HepG2 (cell line): ENCODE measurements around the gene AMZ1. TPM values are rescaled to one million over a fixed set of nuclear protein-coding genes. Genes with fewer than 3 reads are reported as not detected.

Source experiments
- HOXA5 ChIP-seq: sonication (generic); formaldehyde crosslinking; IDR thresholded peaks from 2 replicates; pipeline ENCODE4 v1.4.0; 2020; ENCODE audit warnings: missing genetic modification reagents
- NR2F1 ChIP-seq, 2 experiments: fragments of 450-650 bp in 1 of 2; formaldehyde crosslinking in 1 of 2; IDR thresholded peaks; 2 replicates each; pipeline versions ENCODE4 v1.5.0 to v1.6.1; 2016 to 2020; ENCODE audit warnings: mild to moderate bottlenecking in 1 of 2, missing compliant biosample characterization in 1 of 2, missing genetic modification reagents in 1 of 2, moderate library complexity in 1 of 2
- SIX4 ChIP-seq: sonication (generic); formaldehyde crosslinking; IDR thresholded peaks from 2 replicates; pipeline ENCODE4 v1.4.0; 2020; ENCODE audit warnings: missing genetic modification reagents
- SMARCE1 ChIP-seq: fragments of 450-650 bp; IDR thresholded peaks from 2 replicates; pipeline ENCODE4 v1.6.1; 2017; ENCODE audit warnings: borderline replicate concordance
- SNAI1 ChIP-seq: sonication (generic); formaldehyde crosslinking; IDR thresholded peaks from 2 replicates; pipeline ENCODE4 v1.5.0; 2020; ENCODE audit warnings: mild to moderate bottlenecking, missing genetic modification reagents, borderline replicate concordance
- TCF7L2 ChIP-seq: IDR thresholded peaks from 2 replicates; pipeline ENCODE4 v1.6.1; 2011; ENCODE audit warnings: mild to moderate bottlenecking, low read depth, low read length, moderate library complexity
- WIZ ChIP-seq: sonication (generic); formaldehyde crosslinking; IDR thresholded peaks from 2 replicates; pipeline ENCODE4 v1.5.1; 2020; ENCODE audit warnings: mild to moderate bottlenecking, missing genetic modification reagents
- ZBTB7B ChIP-seq: sonication (generic); formaldehyde crosslinking; IDR thresholded peaks from 2 replicates; pipeline ENCODE4 v1.4.0; 2020; ENCODE audit warnings: missing genetic modification reagents
- ZNF124 ChIP-seq: sonication (generic); formaldehyde crosslinking; IDR thresholded peaks from 2 replicates; pipeline ENCODE4 v1.4.0; 2020; ENCODE audit warnings: missing genetic modification reagents
- ZNF143 ChIP-seq: sonication (generic); formaldehyde crosslinking; IDR thresholded peaks from 2 replicates; pipeline ENCODE4 v1.4.0; 2020; ENCODE audit warnings: missing genetic modification reagents
- ZNF225 ChIP-seq: sonication (generic); formaldehyde crosslinking; IDR thresholded peaks from 2 replicates; pipeline ENCODE4 v1.4.0; 2020; ENCODE audit warnings: mild to moderate bottlenecking, missing genetic modification reagents
- polyA plus RNA-seq, 8 experiments: library from polyadenylated mRNA; depleted of rRNA in 3 of 8; stranded (reverse) in 7 of 8; unstranded in 1 of 8; fragments of >200 nt; fragmentation: Illumina TruSeq in 4 of 8; extraction: Trizol in 4 of 8; gene quantifications; 2 replicates each; pipeline versions ENCODE4 v1.2.1 to v1.2.3, GENCODE V29; 2011 to 2016; ENCODE audit warnings: low read depth in 4 of 8, missing spikeins in 1 of 8, mixed read lengths in 1 of 8; ENCODE audit not compliant: insufficient read depth in 1 of 8
- total RNA-seq, 5 experiments: library from RNA; depleted of rRNA; stranded (reverse); fragments of >200 nt; fragmentation: Illumina TruSeq; extraction: Trizol; gene quantifications; 2 replicates each; pipeline ENCODE4 v1.2.3, GENCODE V29; 2016; ENCODE audit warnings: low read depth in 1 of 5
- TF ChIP-seq, protein P1 (sequence below): sonication (generic); formaldehyde crosslinking; IDR thresholded peaks from 2 replicates; pipeline ENCODE4 v1.4.0; 2020; ENCODE audit warnings: missing genetic modification reagents
- TF ChIP-seq, protein P2 (sequence below): sonication (generic); formaldehyde crosslinking; conservative IDR thresholded peaks from 2 replicates; pipeline ENCODE4 v1.4.0; 2020; ENCODE audit warnings: mild to moderate bottlenecking, missing genetic modification reagents, moderate library complexity
- TF ChIP-seq, protein P3 (sequence below): IDR thresholded peaks from 2 replicates; pipeline ENCODE4 v1.6.1; 2016; ENCODE audit warnings: mild to moderate bottlenecking
- TF ChIP-seq, protein P4 (sequence below): fragments of 450-650 bp; IDR thresholded peaks from 2 replicates; pipeline ENCODE4 v1.6.1; 2016
- TF ChIP-seq, protein P5 (sequence below): sonication (generic); formaldehyde crosslinking; IDR thresholded peaks from 2 replicates; pipeline ENCODE4 v1.8.0; 2022; ENCODE audit warnings: mild to moderate bottlenecking, missing genetic modification reagents, moderate library complexity
- TF ChIP-seq, protein P6 (sequence below): sonication (generic); formaldehyde crosslinking; IDR thresholded peaks from 2 replicates; pipeline ENCODE4 v1.8.0; 2022; ENCODE audit warnings: missing genetic modification reagents, mild to moderate bottlenecking, moderate library complexity, borderline replicate concordance

Gene AMZ1
- total and polyA plus RNA-seq, 2 of the 13 experiments (the other 11 are each of a cell fraction or from before 2014, with no cell fraction given): 0.03 TPM; not detected in 1

DNA sequence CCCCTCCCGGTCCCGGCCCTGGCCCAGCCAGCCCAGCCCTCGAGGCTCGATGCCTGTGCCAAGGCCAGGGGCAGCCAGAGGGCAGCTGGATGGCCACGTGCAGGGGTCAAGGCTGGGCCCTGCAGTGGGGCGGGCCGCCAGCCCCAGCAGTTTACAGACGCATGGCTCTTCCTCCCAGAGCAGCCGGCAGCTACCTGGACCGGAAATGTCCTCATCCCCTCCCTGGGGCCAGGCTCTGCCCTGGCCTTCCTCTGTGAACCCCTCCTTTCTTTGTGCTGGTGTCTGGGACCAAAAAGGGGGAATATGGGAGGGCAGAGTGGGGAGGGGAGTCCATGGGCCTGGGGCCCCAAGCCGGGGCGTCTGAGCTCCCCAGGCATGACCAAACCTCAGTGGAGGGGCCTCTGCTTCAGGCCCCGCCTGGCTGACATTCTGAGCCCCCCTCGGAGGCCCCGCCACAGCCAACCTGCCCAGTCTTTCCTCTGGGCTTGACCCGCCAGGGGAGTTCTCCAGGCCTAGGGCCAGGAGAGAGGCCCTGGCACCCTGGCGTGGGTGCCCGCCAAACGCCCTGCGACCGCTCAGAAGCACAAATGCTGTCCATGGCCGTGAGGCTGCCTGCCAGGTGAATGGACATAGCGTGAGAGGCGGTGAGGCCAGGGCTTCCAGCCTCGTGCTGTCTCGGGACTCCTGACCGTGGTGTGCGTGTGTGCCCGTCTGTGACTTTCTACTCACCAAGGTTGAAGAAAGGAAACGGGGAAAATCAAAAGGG is 24.7 kb upstream of the AMZ1 start (continued):
- TF ChIP-seq, protein P1, sequence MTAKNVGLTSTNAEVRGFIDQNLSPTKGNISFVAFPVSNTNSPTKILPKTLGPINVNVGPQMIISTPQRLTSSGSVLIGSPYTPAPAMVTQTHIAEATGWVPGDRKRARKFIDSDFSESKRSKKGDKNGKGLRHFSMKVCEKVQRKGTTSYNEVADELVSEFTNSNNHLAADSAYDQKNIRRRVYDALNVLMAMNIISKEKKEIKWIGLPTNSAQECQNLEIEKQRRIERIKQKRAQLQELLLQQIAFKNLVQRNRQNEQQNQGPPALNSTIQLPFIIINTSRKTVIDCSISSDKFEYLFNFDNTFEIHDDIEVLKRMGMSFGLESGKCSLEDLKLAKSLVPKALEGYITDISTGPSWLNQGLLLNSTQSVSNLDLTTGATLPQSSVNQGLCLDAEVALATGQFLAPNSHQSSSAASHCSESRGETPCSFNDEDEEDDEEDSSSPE (CRISPR knock-in tag): peak; percentile 93
- TF ChIP-seq TCF7L2: no peak
- TF ChIP-seq, protein P2, sequence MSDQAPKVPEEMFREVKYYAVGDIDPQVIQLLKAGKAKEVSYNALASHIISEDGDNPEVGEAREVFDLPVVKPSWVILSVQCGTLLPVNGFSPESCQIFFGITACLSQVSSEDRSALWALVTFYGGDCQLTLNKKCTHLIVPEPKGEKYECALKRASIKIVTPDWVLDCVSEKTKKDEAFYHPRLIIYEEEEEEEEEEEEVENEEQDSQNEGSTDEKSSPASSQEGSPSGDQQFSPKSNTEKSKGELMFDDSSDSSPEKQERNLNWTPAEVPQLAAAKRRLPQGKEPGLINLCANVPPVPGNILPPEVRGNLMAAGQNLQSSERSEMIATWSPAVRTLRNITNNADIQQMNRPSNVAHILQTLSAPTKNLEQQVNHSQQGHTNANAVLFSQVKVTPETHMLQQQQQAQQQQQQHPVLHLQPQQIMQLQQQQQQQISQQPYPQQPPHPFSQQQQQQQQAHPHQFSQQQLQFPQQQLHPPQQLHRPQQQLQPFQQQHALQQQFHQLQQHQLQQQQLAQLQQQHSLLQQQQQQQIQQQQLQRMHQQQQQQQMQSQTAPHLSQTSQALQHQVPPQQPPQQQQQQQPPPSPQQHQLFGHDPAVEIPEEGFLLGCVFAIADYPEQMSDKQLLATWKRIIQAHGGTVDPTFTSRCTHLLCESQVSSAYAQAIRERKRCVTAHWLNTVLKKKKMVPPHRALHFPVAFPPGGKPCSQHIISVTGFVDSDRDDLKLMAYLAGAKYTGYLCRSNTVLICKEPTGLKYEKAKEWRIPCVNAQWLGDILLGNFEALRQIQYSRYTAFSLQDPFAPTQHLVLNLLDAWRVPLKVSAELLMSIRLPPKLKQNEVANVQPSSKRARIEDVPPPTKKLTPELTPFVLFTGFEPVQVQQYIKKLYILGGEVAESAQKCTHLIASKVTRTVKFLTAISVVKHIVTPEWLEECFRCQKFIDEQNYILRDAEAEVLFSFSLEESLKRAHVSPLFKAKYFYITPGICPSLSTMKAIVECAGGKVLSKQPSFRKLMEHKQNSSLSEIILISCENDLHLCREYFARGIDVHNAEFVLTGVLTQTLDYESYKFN (CRISPR knock-in tag): peak; percentile 83
- peak; percentile 98 to 99 for TF ChIP-seq NR2F1 (CRISPR knock-in tag; IDR thresholded peaks at IDR 0.05)
- TF ChIP-seq WIZ (CRISPR knock-in tag): peak; percentile 83; the same call in 1 of the 2 replicates
- peak; percentile 90 for TF ChIP-seq HOXA5 (CRISPR knock-in tag)
- TF ChIP-seq, protein P3, sequence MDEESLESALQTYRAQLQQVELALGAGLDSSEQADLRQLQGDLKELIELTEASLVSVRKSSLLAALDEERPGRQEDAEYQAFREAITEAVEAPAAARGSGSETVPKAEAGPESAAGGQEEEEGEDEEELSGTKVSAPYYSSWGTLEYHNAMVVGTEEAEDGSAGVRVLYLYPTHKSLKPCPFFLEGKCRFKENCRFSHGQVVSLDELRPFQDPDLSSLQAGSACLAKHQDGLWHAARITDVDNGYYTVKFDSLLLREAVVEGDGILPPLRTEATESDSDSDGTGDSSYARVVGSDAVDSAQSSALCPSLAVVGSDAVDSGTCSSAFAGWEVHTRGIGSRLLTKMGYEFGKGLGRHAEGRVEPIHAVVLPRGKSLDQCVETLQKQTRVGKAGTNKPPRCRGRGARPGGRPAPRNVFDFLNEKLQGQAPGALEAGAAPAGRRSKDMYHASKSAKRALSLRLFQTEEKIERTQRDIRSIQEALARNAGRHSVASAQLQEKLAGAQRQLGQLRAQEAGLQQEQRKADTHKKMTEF: peak; percentile 96
- TF ChIP-seq ZNF225 (CRISPR knock-in tag): peak; percentile 69; the same call in 1 of the 2 replicates
- peak; percentile 23; the same call in 1 of the 2 replicates for TF ChIP-seq SNAI1
- 0 out of 2 replicates have a peak, but pooled peaks have one; percentile 25 for TF ChIP-seq ZNF143 (CRISPR knock-in tag)
- no peak for TF ChIP-seq SMARCE1
- TF ChIP-seq, protein P4, sequence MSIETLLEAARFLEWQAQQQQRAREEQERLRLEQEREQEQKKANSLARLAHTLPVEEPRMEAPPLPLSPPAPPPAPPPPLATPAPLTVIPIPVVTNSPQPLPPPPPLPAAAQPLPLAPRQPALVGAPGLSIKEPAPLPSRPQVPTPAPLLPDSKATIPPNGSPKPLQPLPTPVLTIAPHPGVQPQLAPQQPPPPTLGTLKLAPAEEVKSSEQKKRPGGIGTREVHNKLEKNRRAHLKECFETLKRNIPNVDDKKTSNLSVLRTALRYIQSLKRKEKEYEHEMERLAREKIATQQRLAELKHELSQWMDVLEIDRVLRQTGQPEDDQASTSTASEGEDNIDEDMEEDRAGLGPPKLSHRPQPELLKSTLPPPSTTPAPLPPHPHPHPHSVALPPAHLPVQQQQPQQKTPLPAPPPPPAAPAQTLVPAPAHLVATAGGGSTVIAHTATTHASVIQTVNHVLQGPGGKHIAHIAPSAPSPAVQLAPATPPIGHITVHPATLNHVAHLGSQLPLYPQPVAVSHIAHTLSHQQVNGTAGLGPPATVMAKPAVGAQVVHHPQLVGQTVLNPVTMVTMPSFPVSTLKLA: peak; percentile 57; the same call in 1 of the 2 replicates
- peak; percentile 91 for TF ChIP-seq ZNF124 (CRISPR knock-in tag)
- TF ChIP-seq, protein P5, sequence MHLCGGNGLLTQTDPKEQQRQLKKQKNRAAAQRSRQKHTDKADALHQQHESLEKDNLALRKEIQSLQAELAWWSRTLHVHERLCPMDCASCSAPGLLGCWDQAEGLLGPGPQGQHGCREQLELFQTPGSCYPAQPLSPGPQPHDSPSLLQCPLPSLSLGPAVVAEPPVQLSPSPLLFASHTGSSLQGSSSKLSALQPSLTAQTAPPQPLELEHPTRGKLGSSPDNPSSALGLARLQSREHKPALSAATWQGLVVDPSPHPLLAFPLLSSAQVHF (CRISPR knock-in tag): peak; percentile 91
- TF ChIP-seq ZBTB7B: peak; percentile 72
- TF ChIP-seq SIX4: 0 out of 2 replicates have a peak, but pooled peaks have one; percentile 37
- TF ChIP-seq, protein P6, sequence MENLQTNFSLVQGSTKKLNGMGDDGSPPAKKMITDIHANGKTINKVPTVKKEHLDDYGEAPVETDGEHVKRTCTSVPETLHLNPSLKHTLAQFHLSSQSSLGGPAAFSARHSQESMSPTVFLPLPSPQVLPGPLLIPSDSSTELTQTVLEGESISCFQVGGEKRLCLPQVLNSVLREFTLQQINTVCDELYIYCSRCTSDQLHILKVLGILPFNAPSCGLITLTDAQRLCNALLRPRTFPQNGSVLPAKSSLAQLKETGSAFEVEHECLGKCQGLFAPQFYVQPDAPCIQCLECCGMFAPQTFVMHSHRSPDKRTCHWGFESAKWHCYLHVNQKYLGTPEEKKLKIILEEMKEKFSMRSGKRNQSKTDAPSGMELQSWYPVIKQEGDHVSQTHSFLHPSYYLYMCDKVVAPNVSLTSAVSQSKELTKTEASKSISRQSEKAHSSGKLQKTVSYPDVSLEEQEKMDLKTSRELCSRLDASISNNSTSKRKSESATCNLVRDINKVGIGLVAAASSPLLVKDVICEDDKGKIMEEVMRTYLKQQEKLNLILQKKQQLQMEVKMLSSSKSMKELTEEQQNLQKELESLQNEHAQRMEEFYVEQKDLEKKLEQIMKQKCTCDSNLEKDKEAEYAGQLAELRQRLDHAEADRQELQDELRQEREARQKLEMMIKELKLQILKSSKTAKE (CRISPR knock-in tag): peak; percentile 98
